GM21360 (cell line): ENCODE data around the gene PI4K2A.
"Not testable (repeated sequence)": the region's sequence is repeated elsewhere in the genome, so short reads cannot be mapped to it uniquely, and the experiment has no call there.

ENCODE experiments used
- ATAC-seq: cut with Tn5 transposase; IDR thresholded peaks from one replicate; pipeline ENCODE4 v1.9.1; 2021; ENCODE audit warnings: mild to moderate bottlenecking, moderate library complexity; ENCODE audit not compliant: unreplicated experiment

PI4K2A gene

DNA sequence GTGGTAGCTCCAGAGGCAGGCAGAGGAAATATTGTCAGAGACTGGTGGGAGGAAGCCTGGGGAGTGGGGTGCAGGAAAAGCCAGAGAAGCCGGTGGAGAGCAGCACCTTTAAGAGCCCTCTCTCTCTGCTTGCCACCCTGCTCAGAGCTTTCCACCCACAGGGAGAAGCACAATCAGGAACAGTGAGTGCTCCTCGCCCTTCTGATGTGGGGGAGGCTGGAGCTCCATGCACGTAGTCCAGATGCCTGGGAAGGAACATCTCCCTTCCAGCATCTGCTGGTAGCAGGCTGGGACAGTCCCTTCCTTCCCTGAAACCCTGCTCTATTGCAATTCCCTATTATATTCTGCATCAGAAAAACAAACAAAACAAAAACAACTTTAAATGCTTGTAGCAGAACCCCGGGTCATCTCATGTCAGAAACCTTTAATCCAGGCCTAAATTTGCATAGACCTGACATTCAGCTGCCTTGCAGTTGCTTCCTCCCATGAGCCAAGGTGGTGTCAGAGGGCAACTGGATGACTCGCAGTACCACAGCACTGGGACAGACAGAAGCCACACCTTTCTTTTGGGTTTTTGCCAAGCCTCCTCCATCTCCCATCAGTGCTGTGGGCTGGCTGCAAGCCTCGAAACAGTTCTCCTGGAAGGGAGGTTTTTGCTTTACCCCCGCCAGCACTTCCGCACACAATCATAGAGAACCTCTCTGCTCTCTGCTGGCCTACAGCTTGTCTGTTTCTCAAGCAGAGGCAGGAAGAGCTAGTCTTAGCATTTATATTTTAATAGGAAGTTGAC lies 33.5 kb downstream of the PI4K2A start:
- ATAC-seq, result no peak

DNA sequence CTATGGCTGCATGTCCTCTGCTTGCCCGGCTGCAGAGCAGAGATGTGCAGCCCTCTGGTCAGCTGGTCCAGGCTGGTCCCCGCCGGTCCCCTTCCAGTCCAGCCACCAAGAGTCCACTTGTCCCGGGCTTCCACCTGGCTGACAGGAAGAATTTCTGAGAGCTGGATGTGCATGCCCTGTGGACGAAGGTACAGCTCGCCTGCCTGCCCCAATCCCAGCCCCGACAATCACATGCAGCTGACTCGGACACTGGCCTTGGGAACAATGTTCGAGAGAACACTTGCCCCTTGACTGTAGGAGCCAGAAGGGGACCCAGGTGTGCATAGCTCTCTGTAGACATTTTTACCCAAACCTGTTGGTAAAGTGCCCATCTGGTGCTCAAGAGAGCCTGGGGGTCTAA lies 34.8 kb downstream of the PI4K2A start:
- ATAC-seq, result no peak

DNA sequence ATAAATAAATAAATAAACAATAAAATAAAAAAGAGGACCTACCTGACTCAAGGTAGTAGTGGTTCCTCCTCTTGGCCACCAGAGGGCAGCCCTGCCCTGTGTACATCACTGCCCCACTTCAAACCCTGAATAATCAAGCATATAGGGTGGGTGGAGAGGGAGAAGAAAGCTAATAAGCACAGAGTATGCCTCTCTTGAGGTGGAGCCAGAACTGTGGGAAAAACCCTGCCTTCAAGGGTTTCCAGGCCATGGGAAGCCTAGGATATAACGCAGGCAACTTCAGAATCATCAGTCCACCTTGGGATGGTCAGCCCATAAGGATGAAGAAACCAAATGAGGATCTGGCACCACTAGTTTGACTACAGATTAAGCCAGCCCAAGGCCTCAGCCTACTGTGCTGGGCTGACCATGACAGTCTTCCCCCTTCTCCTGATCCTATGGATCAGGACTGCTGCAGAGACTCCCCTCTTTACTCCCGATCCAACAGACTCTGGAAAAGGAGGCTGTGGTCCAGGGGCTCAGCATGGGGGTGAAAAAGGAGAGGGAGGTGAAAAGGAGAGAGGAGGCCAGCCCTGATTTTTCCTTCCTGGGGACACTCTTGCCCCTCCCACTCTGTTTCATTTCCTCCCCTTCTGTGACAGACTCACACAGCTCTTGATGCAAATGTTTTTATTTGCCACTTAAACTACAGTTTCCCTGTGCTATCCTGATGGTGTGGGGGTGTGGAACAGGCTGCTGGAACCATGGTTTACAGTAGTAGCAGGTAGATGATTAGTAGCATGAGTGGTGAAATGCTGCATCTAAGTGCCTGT lies 36.5 kb downstream of the PI4K2A start:
- ATAC-seq, result peak; percentile 77

- no peak for ATAC-seq
Measured at GRCh38 chr10:97679594-97679993, 39.1 kb downstream of the PI4K2A start.

GRCh38 chr10:97682042-97682441 lies 41.6 kb downstream of the PI4K2A start:
- no peak for ATAC-seq

DNA sequence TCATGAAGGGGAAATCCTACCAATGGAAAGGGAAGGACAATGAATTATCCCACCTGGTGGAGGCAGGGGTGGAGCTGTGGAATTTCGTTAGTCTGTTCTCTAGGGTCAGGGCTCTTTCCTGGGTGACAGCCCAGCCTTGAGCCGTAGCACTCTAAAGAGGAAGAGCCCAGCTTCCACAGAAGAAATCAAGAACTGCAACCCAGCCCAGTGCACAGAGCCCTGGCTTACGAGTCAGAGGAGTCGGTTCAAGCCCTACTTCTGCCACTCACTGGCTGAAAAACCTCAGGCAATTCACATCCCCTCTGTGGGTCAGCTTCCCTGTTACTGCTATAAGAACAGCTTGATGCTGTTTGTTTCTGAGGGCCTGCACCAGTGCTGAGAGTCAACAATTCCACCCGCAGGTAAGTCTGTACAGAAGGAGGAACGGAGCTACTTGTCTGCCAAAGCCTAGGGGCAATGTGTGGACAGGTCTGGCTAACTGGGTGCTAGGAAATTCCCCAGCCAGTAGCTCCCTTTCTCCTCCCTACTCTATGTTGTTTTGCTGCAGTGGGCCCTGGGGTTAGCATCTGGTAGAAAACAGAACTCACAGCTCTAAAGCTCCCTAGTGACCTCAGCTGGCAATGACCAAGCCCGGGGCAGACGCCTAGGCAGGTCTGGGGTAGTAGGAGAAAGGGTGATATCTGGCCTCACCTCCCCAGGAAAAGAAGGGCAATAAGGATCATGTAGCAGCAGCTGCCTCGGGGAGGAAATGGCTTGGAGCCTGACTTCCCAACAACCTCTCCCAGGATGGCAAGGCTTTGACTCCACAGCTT lies 43.3 kb downstream of the PI4K2A start:
- ATAC-seq, result no peak

GRCh38 chr10:97684368-97684713 lies 43.9 kb downstream of the PI4K2A start:
- not testable (repeated sequence) for ATAC-seq

DNA sequence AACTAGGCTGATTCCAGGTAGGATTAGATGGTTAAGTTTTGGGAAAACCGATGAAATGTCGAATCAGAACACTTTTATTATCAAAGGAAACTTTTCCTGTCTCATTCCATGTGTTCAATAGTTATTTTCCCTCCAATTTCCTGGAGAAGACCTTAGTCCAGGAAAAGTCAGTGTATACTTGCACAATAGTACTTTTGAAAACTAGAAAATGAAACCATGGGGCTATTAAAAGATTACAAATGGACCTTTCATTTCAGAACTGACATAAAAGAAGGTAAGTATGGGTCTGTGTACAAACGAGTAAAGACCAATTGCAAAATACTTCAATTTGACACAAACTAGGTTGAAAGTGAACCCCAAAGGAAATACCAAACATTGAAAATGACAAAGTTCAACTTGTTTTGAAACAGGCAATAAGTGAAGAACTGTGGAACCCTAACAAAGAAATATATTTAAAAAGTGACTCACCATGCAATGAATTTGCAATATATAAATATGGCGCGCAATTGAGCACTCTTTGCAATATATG lies 44.5 kb downstream of the PI4K2A start:
- no peak for ATAC-seq

- no peak for ATAC-seq
Measured at GRCh38 chr10:97685395-97685958, 45.0 kb downstream of the PI4K2A start.

- no peak for ATAC-seq
Measured at GRCh38 chr10:97686301-97686961, 46.0 kb downstream of the PI4K2A start.

DNA sequence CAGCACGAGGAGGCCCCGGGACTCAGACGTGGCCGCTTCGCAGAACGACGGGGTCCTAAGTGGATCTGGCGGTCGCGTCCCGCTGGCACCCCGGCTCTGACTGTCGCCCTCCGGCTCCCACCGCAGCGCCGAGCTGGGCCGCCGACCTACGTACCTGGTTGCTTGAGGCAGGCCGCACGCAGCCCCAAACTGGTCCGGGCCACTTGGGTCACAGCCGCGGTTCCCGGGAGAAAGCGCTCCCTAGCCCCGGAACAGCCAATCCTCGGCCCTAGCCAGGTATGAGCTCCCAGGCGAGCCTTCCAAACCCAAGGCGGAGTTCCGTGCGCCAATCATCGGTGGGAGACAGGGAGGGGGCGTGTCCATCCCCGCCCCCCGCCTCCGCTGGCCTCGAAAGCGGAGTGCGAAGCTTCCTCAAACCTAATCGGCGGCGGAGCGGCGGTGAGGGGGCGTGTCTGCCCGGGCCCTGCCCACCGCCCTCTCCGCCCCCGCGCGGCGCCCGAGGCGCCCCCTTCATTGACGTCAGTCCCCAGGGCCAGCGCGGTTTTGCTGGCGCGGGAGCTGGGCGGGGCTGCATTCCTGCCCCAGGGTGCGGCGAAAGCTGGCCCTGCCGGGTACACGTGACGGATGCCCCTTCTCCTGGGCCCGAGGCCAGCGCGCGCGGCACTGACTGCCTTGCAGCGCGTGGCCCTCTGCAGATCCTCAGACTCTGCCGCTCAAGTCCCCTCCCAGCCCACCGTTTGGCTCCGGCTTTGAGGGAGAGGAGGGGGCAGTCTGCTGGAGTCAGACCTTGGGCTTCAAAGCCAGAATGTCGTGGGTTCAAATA lies 46.7 kb downstream of the PI4K2A start, which contains the start of gene AVPI1:
Gene AVPI1, minus strand, starts transcription at position 280 of the 823 bp plus-strand sequence. CDS start 7,336 bp downstream, outside the sequence.
- peak; percentile 85 for ATAC-seq

- ATAC-seq, result no peak
Measured at GRCh38 chr10:97687785-97688781, 47.6 kb downstream of the PI4K2A start.

DNA sequence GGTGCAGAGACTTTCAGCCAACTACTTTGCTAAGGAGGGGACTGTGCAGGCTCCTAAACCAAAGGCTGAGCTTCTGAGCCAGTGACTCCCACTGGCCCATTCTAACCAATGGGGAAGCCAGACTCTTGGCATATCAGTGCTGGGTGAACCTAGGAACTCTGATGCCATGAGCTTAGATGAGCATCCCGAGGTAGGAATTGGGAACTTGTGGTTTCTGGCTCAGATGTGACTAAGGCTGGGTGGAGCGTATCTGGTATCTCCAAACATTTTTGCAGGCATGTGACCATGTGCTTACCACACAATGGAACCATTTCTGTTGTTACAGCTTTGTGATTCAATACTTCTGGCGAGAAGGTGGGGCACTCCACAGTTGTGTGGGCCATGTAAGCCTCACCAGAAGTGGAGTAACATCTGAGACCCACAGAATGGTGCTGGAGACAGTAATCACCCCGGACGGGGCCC lies 49.1 kb downstream of the PI4K2A start:
- no peak for ATAC-seq

DNA sequence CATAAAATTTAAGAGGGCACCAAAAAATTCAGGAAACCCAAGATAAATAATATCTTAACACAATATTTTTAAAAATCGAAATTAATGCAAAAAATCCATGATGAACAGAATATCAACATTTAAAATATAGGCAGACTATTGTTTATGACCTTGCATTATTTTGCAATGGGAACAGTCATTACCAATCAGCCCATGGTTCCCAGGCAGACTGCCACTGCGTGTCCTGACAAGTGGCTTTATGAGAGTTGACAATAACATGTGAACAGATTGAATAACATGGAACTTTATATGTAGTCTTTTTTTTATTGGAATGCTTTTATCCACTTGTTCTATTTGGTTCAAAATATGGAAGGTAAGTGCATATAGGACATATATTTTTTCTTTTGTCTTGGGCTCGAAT lies 49.7 kb downstream of the PI4K2A start:
- ATAC-seq, result no peak

- not testable (repeated sequence) for ATAC-seq
Measured at GRCh38 chr10:97698072-97698655, 57.7 kb downstream of the PI4K2A start.

GRCh38 chr10:97701438-97702069 lies 61.1 kb downstream of the PI4K2A start:
- peak; percentile 84 for ATAC-seq
